Hepatocyte (in vitro differentiated cells): ENCODE measurements around the gene LARP4.

ENCODE experiments used
- CTCF ChIP-seq: fragments of 200-600 bp; sonication (generic); IDR thresholded peaks from 2 replicates; pipeline ENCODE4 v1.5.1; 2016; ENCODE audit warnings: antibody characterized with exemption, mild to moderate bottlenecking; ENCODE audit not compliant: poor library complexity
- EZH2phosphoT487 ChIP-seq: fragments of 200-600 bp; sonication (generic); IDR thresholded peaks from one replicate; pipeline ENCODE4 v1.6.1; 2018; ENCODE audit warnings: antibody characterized with exemption, mild to moderate bottlenecking, low read depth, moderate library complexity; ENCODE audit not compliant: unreplicated experiment, severe bottlenecking

DNA sequence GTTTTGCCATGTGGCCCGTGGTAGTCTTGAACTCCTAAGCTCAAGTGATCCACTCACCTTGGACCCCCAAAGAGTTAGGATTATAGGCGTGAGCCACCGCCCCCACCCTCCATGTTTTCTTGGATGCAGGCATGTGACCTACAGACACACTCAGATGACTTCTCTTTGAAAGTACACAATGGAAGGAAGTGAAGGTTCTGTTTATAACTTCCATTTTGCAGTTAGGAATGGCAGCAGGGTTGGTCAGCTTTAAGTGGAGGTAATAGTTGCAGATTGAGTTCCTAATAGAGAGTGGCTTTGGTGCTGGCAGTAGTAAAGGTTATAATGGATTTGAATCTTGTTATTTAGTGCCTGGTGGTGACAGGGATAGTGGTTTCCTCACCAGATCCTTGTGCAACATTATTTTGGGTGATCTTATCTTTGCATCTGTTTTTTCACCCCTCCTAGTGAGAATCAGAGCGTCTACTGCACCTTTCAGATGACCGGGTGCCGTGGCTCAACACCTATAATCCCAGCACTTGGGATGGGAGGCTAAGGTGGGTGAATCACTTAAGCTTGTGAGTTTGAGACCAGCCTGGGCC lies 15.3 kb downstream of the LARP4 start:
- no peak for TF ChIP-seq EZH2phosphoT487
- TF ChIP-seq CTCF: no peak
